SW480 (cell line): ENCODE measurements around the gene MORC4.

ENCODE experiments used
- DNase-seq: peaks from one replicate; pipeline ENCODE4 v3.0.0-alpha.2; 2016; ENCODE audit warnings: low spot score

The MORC4 gene

GRCh38 chrX:106952538-106952937, 47.5 kb downstream of the MORC4 start:
- no peak for DNase-seq

- DNase-seq, result no peak
Observed at GRCh38 chrX:106952089-106952488, 47.9 kb downstream of the MORC4 start.

GRCh38 chrX:106951230-106951629, 48.8 kb downstream of the MORC4 start:
- DNase-seq, result no peak

- DNase-seq, result no peak
Observed at GRCh38 chrX:106950381-106950780, 49.6 kb downstream of the MORC4 start.

- DNase-seq, result no peak
Observed at GRCh38 chrX:106949366-106949765, 50.6 kb downstream of the MORC4 start.

GRCh38 chrX:106948641-106949040, 51.4 kb downstream of the MORC4 start:
- no peak for DNase-seq

GRCh38 chrX:106946464-106946863, 53.5 kb downstream of the MORC4 start:
- DNase-seq, result no peak

GRCh38 chrX:106940068-106940467, 59.9 kb downstream of the MORC4 start:
- DNase-seq, result no peak

GRCh38 chrX:106939566-106939965, 60.4 kb downstream of the MORC4 start:
- DNase-seq, result no peak

- no peak for DNase-seq
Observed at GRCh38 chrX:106936246-106936645, 63.8 kb downstream of the MORC4 start.

GRCh38 chrX:106935175-106935574, 64.8 kb downstream of the MORC4 start:
- no peak for DNase-seq

- DNase-seq, result peak; percentile 9
Observed at GRCh38 chrX:106933538-106933961, 66.5 kb downstream of the MORC4 start.

- DNase-seq, result no peak
Observed at GRCh38 chrX:106932960-106933537, 67.0 kb downstream of the MORC4 start.

- DNase-seq, result no peak
Observed at GRCh38 chrX:106932492-106932923, 67.5 kb downstream of the MORC4 start.

GRCh38 chrX:106931831-106932491, 68.1 kb downstream of the MORC4 start:
- DNase-seq, result no peak

GRCh38 chrX:106928227-106928626, 71.8 kb downstream of the MORC4 start:
- DNase-seq, result no peak

GRCh38 chrX:106927700-106928099, 72.3 kb downstream of the MORC4 start:
- DNase-seq, result no peak

- no peak for DNase-seq
Observed at GRCh38 chrX:106927023-106927422, 73.0 kb downstream of the MORC4 start.

- DNase-seq, result no peak
Observed at GRCh38 chrX:106921637-106922036, 78.4 kb downstream of the MORC4 start.

GRCh38 chrX:106919932-106920452, 80.0 kb downstream of the MORC4 start, which contains the start of gene CLDN2:
Gene CLDN2, plus strand, starts transcription at chrX:106920402. Its CDS starts 7,827 bp downstream, at chrX:106928229.
- no peak for DNase-seq

GRCh38 chrX:106917830-106918500, 82.0 kb downstream of the MORC4 start:
- DNase-seq, result peak; percentile 48

GRCh38 chrX:106912864-106913263, 87.1 kb downstream of the MORC4 start:
- DNase-seq, result no peak

GRCh38 chrX:106906361-106906760, 93.7 kb downstream of the MORC4 start:
- DNase-seq, result no peak
